SKM-1 treated with dmso at 0.1 percent for 144 hours (cell line): ENCODE data around the gene MSH5.

ENCODE experiments used
- DNase-seq: peaks from one replicate; lab custom pipeline; 2025; ENCODE audit not compliant: unreplicated experiment; lab: John Stamatoyannopoulos, UW

MSH5 gene

DNA sequence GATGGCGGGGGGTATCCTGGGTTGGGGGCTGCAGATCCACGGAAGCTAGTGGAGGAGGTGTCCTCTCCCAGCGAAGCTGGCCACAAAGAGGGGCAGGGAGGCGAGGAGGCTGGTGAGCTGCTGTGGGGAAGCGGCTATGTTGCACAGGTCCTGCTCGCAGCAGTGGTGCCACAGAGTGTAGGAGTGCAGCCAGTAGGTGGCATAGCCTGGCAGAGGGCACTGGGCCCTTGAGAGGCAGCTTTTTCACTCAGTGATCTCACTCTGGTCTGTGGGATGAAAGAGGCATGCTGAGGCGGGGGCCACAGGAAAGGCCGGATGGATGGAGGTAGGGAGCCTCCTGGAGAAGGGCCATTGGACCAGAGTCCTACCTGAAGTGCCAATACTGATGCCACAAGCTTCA lies 27.5 kb upstream of the MSH5 start:
- DNase-seq = no peak

DNA sequence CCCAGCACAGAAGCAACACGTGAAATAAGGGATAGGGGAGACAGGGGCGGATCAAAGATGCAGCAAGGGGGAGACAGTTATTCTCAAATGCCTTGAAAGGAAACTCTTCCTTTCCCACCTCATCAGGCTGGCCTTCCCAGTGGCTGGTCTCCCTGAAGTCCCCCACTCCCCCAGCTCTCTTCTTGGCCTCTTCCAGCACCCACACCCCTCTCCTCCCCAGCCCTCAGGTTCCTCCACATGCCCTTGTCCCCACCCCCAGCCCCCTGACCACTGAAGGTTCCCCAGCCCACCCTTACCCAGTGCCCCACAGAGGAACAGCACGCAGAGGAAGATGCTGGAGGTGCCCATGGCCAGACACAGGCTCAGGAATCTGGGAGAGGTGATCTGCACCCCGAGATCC lies 26.3 kb upstream of the MSH5 start:
- DNase-seq = no peak

DNA sequence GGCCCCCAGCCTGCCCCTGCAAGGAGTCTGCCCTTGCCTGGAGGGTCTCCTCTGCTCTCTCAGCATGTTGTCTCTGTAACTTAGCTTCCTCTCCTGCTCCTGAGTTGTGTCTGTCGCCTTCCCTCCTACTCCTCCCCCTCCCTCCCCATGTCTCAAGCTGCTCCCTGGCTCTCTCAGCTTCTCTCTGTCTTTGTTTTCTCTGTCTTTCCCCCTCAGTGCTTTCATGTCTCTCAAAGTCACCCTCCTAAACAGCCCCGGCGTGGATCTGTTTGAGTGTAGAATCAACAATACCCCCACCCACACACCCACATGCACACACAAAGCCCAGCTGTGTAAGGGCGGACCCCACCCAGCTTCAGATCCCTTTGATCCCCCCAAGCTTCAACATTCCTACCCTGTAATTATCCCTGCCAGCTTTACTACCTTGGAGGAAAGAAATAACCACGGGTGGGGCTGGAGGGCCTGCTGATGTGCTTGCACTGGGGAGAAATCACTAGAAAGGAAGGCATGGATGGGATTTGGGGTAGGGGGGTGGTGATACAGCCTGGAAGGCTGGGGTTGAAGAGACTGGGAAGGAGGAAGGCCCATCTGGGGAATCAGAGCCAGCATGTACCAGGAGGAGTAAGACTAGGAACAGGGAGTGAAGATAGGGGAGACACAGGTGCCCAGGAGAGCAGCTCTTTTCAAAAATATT lies 25.7 kb upstream of the MSH5 start:
- DNase-seq = no peak

DNA sequence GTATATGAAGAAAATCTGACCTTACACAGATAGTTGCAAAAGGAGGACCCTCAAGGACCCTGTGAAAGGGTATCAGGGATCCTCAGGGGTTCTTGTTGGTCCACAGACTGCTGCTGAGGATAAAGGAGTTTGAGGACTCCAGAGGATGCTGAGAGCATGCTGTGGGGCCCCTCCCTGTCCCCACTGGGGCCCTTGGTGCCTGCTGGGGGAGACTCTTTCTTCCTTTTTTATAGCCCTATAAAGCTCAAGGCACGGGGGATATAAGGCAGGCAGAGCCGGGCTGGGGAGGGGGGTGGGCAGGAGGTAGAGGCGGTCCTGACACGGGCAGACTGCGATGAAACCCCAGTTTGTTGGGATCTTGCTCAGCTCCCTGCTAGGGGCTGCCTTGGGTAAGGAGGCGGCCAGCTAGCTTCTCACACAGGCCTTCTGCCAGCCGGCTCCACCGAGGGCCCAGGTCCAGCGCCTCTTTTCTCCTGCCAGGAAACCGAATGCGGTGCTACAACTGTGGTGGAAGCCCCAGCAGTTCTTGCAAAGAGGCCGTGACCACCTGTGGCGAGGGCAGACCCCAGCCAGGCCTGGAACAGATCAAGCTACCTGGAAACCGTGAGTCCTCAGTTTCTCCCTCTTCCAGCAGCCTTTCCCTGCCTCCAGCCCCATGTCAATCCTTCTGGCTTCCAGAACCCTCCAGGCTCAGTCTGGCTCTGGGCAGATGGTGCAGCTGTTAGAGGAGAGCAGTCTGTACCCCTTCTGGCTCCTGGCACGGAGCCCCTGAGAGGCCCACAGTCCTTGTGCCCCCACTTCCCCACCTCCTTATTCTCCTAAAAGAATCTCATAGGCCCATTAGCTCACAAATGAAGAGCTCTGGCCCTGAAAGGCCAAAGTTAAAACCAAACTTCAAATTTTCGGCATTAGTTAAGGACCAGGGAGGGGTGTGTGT lies 24.5 kb upstream of the MSH5 start, which contains the start of gene LY6G6D:
TSS of gene LY6G6D (plus strand) at position 327 of the 937 bp plus-strand sequence. CDS start at position 335, 8 bp downstream.
- DNase-seq = no peak

DNA sequence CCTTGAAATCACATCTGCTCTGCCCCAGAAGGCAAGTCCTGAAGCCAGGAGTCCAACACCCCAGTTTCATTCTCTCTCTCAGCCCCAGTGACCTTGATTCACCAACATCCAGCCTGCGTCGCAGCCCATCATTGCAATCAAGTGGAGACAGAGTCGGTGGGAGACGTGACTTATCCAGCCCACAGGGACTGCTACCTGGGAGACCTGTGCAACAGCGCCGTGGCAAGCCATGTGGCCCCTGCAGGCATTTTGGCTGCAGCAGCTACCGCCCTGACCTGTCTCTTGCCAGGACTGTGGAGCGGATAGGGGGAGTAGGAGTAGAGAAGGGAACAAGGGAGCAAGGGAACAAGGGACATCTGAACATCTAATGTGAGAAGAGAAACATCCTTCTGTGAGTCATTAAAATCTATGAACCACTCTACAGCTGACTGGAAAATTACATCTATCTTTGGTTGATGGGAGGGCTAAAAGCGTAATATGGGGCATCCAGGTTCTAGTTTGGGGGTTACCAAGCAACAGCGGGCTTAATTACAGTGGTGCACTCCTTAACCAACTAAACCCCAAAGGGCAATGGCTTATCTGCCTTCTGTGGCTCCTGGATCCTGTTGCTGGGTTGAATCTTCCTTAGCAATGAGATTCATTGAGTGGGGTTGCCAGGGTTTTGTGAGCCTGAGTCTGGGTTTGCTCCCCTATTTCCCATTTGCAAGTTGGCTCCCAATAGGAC lies 22.1 kb upstream of the MSH5 start:
- DNase-seq = no peak

DNA sequence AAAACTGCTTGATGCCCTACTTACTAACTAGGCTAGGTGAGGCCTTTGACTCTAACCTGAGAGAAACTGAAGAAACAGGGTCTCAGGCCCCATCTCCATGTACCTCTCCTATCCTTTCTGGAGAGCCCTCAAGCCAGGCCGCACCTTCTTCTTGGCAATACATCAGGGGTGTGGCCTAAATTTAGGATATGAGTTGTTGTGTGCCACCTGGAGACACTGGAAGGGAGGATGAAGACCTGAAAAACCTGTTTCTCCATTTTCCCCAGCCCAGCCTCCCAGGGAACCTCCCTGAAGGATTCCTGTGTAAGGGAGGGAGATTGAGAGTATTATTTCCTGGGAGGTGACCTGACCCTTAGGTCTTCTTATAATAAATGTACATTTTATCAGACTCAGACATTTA lies 21.5 kb upstream of the MSH5 start:
- DNase-seq = no peak

DNA sequence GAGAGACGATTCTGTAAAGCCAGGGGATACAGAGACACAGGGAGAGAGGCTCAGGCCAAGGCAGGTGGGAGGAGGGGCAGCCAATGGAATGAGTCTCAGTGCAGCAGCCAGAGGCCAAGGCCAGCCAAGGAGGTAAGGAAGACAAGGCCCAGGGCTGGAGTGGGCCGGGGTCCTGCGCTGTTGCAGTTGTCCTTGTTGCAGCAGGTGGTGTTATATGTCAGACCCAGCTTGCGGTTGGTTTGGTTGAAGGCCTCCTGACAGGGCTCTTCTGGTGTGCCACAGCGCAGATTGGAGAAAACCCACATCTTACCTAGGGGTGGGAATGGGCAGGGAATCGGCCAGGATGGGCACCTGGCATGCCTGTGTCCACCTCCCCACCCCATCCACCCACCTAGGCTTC lies 20.8 kb upstream of the MSH5 start:
- DNase-seq = no peak

DNA sequence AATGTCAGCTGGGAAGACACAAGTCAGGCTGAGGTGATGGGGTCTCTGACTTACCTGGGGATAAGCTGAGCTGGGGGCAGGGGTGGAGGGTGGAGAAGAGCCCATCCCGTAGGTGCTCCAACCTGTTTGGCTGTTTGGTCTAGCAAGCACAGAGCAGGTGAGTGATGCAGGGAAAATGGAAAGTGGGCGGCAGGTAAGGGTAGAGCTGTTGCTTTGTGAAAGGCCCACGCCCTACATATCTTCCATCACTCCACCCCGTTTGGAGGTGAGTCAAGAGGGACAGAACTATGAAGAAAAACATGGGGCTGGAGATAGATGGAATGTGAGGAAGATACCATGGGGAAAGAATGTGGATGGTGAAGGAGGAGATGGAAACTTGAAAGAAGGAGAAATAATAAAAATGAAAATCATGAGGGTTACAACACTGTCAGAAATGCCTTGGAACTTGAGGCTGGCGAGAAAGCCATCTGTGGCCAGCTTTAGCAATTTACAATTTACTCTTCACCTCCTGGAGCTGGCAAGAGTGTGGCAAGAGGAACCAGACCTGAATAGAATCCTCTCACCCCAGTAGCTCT lies 19.5 kb upstream of the MSH5 start:
- no peak for DNase-seq

DNA sequence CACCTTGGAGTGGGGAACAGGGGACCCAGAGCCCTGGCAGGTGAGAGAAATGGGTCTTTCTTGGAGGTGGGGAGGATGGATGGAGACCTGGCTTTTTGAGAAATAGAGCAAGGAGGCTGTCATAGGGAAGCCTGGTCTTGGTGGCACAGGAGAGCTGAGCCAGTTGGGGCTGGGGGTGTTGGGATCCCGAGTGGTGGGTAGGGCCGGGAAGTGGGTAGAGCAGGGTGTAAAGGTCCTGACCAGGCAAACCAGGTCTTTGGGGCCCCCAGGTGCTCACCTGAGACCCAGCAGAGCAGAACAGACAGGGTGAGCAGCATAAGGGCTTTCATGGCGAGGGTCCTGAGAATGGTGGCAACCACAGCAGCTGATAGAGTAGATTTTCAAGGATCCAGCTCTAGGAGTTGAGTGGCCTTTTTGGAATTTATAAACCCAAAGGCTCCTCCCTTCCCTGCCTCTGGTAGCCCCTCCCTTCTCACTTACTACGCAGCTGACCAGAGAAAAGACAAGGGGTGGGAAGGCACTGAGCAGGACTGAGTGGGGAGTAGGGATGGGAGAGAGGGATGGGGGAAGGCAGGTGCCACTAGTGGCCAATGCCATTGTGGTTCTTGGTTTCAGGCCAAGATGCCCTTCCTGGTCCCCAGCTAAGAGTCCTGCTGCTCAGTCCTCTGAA lies 18.3 kb upstream of the MSH5 start, which contains the start of gene LY6G6C:
TSS of gene LY6G6C (minus strand) at position 396 of the 670 bp plus-strand sequence. CDS start at position 329, 67 bp downstream.
- no peak for DNase-seq

DNA sequence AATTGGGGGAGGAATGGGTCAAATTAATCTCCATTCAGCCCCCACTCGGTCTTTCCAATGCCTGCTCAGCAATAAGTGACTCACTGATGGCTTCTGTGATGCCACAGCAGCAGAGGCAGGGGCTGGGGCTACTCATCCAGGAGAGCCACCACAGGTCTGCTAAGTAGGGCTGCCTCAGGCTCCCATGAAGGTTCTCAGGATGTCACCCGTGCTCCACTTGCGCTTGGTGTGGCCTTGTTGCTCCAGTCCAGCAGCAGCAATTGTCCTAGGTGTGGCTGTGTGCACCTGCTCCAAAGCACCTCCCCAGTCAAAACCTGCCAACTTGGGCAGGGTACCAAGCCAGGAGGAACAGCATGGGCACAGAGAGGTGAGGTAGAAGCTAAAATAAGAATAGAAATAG lies 17.6 kb upstream of the MSH5 start:
- no peak for DNase-seq

DNA sequence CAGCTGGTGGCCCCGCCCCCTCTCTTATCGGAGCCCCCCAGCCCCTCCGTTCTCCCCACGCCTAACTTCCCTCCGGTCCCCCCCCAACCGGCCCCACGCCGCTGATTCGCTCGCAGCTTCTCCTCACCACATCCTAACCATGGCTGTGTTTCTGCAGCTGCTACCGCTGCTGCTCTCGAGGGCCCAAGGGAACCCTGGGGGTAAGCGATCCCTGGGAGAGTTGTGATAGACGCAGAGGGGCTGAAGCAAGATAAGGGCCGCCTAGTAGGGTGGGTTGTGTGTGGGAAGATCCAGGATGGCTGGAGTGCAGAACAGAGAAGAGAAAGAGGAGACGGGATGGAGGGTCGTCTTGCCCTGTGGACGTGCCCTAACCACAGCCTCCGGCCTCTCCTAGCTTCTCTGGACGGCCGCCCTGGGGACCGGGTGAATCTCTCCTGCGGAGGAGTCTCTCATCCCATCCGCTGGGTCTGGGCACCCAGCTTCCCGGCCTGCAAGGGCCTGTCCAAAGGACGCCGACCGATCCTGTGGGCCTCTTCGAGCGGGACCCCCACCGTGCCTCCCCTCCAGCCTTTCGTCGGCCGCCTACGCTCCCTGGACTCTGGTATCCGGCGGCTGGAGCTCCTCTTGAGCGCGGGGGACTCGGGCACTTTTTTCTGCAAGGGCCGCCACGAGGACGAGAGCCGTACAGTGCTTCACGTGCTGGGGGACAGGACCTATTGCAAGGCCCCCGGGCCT lies 16.4 kb upstream of the MSH5 start, which contains the start of gene MPIG6B:
TSS of gene MPIG6B (plus strand) at position 129 of the 735 bp plus-strand sequence. CDS start at position 140, 11 bp downstream.
- no peak for DNase-seq

DNA sequence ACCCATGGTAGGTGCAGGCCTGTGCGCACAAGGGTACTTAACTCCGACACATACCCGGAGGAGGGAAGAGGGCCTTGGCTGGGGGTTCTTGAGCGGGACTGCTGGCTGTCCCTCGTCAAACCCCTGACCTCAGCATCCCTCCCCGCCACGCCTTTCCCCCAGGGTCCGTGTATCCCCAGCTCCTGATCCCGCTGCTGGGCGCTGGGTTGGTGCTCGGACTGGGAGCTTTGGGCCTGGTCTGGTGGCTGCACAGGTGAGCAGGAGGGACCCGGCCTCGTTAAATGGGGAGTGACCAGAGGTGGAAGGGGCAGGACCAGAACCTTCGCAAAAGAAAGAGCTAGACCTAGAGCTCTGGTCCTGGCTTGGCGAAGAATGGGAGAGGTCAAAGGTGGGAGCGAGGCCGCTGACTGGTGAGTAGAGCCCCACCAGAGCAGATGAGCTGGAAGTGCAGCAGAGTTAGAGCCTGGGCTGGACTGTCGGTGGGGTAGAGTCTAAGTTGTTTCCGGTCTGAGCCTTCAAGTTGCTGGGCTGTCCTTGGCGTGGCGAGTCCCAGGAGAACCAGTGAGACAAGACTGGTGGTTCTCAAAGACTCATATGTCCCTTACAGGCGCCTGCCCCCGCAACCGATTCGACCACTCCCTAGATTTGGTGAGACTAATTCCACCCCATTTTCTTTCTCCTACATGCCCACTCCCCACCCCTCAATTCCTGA lies 15.7 kb upstream of the MSH5 start:
- DNase-seq = no peak

DNA sequence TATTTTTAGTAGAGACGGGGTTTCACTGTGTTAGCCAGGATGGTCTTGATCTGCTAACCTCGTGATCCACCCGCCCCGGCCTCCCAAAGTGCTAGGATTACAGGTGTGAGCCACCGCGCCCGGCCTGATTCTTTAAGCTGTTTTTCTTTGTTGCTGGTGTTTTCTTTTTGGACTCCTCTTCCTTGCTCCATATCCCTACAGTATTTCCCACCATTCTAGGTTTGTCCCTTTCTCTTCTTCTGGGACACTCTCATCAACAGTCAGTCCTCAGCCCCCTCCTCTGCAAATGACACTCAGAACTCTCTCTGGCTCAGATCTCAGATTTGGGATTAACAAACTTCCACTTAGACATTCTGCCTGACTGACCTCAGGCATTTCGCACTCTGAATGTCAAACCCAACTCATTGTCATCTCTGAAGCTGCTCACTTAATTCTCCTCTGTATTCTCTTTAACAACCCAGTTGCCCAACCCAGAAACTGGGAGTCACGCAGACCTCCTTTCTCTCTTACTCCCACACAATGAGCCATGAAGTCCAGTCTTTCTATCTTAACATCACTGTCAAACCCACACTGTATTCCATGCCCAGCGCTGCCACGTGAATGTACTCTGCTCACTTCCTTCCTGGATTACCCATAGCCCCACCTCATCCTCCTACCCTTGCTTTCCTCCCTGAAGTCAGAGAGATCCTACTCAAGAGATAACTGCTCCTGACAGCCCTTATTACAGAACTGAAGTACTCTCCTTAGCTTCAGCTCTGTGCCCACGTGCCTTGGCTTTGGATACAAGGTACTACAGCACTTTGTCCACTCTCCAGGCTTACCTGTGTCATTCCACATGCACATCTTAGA lies 14.1 kb upstream of the MSH5 start:
- DNase-seq = no peak

DNA sequence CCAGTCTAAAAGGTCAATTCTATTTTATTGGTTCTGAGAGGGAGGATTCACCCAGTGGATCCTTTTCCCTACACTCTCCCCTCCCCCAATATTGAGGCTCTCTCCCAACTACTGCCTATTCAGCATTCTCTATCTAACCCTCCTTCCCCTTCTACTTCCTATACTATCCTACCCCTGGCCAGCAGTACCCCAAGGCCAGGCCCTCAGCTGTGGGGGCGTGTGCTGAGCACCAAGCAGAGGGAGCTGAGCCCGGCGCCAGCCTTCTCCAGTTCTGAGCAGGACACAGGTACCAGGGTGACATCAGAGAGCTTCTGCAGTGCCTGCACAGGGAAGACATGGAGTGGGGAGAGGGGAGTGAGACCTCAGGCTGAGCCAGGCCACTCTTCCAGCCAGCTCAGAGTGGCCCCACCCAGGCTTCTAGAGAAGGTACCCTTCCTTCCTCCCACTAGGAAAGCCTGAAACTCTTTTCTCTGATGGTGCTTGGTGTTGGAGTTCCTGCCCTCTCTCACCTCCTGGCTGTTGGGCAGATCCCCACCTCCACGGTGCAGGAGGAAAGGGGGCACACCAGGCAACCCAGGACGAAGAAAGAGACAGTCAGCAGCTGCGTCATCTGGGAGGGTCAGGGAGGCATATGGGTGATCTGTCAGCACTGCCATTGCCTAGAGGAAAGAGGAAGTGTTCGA lies 12.6 kb upstream of the MSH5 start:
- peak; percentile 91 for DNase-seq

DNA sequence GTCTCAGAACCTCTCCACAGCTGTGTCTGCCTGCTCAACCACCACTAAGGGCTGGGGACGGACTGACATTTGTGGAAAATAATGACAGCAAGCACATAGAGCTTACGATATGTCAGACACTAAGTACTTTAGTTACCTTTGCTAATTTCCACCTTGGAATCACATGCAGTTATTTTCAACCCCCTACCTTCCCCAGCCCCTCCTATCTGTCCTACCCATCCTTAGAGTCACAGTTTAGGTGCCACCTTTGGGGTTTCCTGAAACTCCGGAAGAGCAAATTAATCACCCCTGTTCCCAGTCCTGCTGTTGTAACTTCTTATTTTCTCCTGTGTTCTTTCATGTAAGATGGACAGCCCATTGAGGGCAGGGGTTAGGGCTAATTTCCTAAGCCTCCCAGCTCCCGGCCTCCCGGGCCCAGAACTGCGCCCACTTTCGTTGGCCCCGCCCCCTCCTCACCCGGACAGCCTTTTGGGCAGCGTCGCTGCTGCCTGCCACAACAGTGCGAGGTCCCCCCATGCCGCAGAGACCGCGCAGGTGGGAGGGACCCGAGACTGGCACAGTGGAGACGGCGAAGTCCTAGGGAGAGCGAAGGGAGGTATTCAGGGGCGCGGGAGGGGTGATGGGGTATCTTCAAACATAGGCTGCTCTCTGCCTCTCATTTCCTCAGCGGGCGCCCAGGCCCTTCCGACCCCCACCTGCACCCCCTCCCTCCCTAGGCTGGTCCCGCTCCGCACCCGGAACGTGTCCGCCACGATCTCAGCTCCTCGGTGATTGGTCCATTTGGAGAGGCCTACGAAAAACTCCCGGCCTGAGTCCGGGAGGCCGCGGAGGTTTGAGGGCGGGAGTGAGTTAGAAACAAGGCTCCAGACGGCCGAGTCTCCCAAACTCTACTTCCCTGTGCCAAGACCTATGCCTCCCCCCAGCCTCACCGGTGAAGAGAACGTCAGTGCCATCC lies 11.8 kb upstream of the MSH5 start:
- peak; percentile 67 for DNase-seq

DNA sequence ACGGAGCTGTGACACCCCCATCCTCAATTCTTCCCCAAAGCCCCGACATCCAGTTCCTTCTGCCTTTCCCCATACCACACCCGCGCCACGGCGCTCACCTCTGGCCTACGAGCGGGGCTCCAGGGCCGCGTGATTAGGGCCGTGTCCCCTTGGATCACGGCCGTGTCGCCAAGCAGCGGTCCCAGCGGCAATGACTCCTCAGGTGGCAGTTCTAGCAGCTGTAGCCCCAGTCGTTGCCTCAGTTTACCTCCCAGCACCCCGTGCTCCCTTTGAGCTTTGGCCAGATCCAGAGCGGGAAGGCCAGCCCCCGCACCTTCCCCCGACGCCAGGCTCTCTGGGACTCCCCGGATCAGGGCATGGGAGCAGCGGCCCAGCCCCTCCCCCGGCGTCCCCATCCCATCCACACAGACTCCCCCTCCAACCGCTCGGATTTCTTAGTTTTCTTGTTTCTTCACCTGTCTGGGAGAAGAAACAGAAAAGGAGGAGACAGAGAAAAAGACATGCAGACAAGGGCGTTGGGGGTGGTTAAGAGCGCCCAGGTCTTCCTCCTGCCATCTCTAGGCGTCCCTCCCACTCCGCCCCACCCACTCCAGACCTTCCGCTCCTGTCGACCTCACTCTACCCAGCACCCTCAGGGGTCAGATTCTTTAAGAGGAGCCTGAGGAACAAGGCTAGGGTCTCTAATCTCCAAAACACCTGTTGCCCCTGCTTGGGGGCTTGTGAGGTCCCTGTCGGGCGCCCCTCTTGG lies 10.9 kb upstream of the MSH5 start, which contains the start of gene DDAH2:
TSS of gene DDAH2 (minus strand) at position 533 of the 748 bp plus-strand sequence. CDS start at position 395, 138 bp downstream.
- no peak for DNase-seq
